Measurements from ENCODE around the gene CNTF.

Gene CNTF

GRCh38 chr11:58637371-58637770 lies 14.9 kb downstream of the CNTF start:
- Histone ChIP-seq H3K4me3 (ENCODE audit: insufficient read length, low read depth) (no peak overlapping the region), H3K4me1 (ENCODE audit: insufficient read depth, insufficient read length) (no peaks in the 10 kb centered on the region), H3K36me3 (ENCODE audit: insufficient read depth, insufficient read length, low read length) (no peaks in the 10 kb centered on the region), H3K9ac (ENCODE audit: insufficient read length, low read depth) (no peak overlapping the region), H3K27me3 (ENCODE audit: insufficient read depth, insufficient read length) (no peaks in the 10 kb centered on the region), H3K9me3 (ENCODE audit: insufficient read depth, low read length) (no peaks in the 10 kb centered on the region)
- no peak for DNase-seq (ENCODE audit: low read depth, low spot score)
- no peak for TF ChIP-seq YY1 (IDR thresholded peaks at IDR 0.05; ENCODE audit: insufficient read depth, insufficient read length)
- no peak for TF ChIP-seq ZNF274 (IDR thresholded peaks at IDR 0.05; ENCODE audit: low read depth, low read length)
- no peak for TF ChIP-seq SUZ12 (IDR thresholded peaks at IDR 0.05; ENCODE audit: extremely low read depth, insufficient read depth, insufficient read length)

GRCh38 chr11:58639103-58639502 lies 16.6 kb downstream of the CNTF start:
- no peak for DNase-seq (ENCODE audit: low read depth, low spot score)
- H3K9me3 ChIP-seq (ENCODE audit: insufficient read depth, low read length): no peaks in the 10 kb centered on the region
- no peaks in the 10 kb centered on the region for H3K4me1 ChIP-seq (ENCODE audit: insufficient read depth, insufficient read length)
- TF ChIP-seq ZNF274 (IDR thresholded peaks at IDR 0.05; ENCODE audit: low read depth, low read length): no peak
- no peak for TF ChIP-seq YY1 (IDR thresholded peaks at IDR 0.05; ENCODE audit: insufficient read depth, insufficient read length)
- no peak for TF ChIP-seq SUZ12 (IDR thresholded peaks at IDR 0.05; ENCODE audit: extremely low read depth, insufficient read depth, insufficient read length)
- no peaks in the 10 kb centered on the region for H3K36me3 ChIP-seq (ENCODE audit: insufficient read depth, insufficient read length, low read length)
- H3K4me3 ChIP-seq (ENCODE audit: insufficient read length, low read depth): no peak overlapping the region
- no peaks in the 10 kb centered on the region for H3K27me3 ChIP-seq (ENCODE audit: insufficient read depth, insufficient read length)
- no peak overlapping the region for H3K9ac ChIP-seq (ENCODE audit: insufficient read length, low read depth)

- H3K4me1 ChIP-seq (ENCODE audit: insufficient read depth, insufficient read length): no peaks in the 10 kb centered on the region
- TF ChIP-seq ZNF274 (IDR thresholded peaks at IDR 0.05; ENCODE audit: low read depth, low read length) (no peak), YY1 (IDR thresholded peaks at IDR 0.05; ENCODE audit: insufficient read depth, insufficient read length) (no peak), SUZ12 (IDR thresholded peaks at IDR 0.05; ENCODE audit: extremely low read depth, insufficient read depth, insufficient read length) (no peak)
- H3K36me3 ChIP-seq (ENCODE audit: insufficient read depth, insufficient read length, low read length): no peaks in the 10 kb centered on the region
- H3K4me3 ChIP-seq (ENCODE audit: insufficient read length, low read depth): no peak overlapping the region
- DNase-seq (ENCODE audit: low read depth, low spot score): no peak
- H3K9ac ChIP-seq (ENCODE audit: insufficient read length, low read depth): no peak overlapping the region
- H3K9me3 ChIP-seq (ENCODE audit: insufficient read depth, low read length): peaks cover 3% of the 10 kb centered on the region; the same call in 1 of the 2 replicates
- no peaks in the 10 kb centered on the region for H3K27me3 ChIP-seq (ENCODE audit: insufficient read depth, insufficient read length)
Observed at GRCh38 chr11:58639669-58640068, 17.2 kb downstream of the CNTF start.

GRCh38 chr11:58640386-58641023 lies 18.0 kb downstream of the CNTF start:
- DNase-seq (ENCODE audit: low read depth, low spot score): no peak
- peaks cover 12% of the 10 kb centered on the region for H3K9me3 ChIP-seq (ENCODE audit: insufficient read depth, low read length)

GRCh38 chr11:58641341-58641740 lies 18.9 kb downstream of the CNTF start:
- DNase-seq (ENCODE audit: low read depth, low spot score): no peak
- Histone ChIP-seq H3K9me3 (ENCODE audit: insufficient read depth, low read length) (peaks cover 20% of the 10 kb centered on the region), H3K4me3 (ENCODE audit: insufficient read length, low read depth) (no peak overlapping the region), H3K9ac (ENCODE audit: insufficient read length, low read depth) (no peak overlapping the region), H3K36me3 (ENCODE audit: insufficient read depth, insufficient read length, low read length) (no peaks in the 10 kb centered on the region), H3K27me3 (ENCODE audit: insufficient read depth, insufficient read length) (no peaks in the 10 kb centered on the region), H3K4me1 (ENCODE audit: insufficient read depth, insufficient read length) (no peaks in the 10 kb centered on the region)
- no peak for TF ChIP-seq ZNF274 (IDR thresholded peaks at IDR 0.05; ENCODE audit: low read depth, low read length)
- TF ChIP-seq SUZ12 (IDR thresholded peaks at IDR 0.05; ENCODE audit: extremely low read depth, insufficient read depth, insufficient read length): no peak
- TF ChIP-seq YY1 (IDR thresholded peaks at IDR 0.05; ENCODE audit: insufficient read depth, insufficient read length): no peak

More at GRCh38 chr11:58640386-58641023, 18.0 kb downstream of the CNTF start:
- Histone ChIP-seq H3K4me3 (ENCODE audit: insufficient read length, low read depth) (no peak overlapping the region), H3K9ac (ENCODE audit: insufficient read length, low read depth) (no peak overlapping the region), H3K36me3 (ENCODE audit: insufficient read depth, insufficient read length, low read length) (no peaks in the 10 kb centered on the region), H3K27me3 (ENCODE audit: insufficient read depth, insufficient read length) (no peaks in the 10 kb centered on the region), H3K4me1 (ENCODE audit: insufficient read depth, insufficient read length) (no peaks in the 10 kb centered on the region)
- TF ChIP-seq SUZ12 (IDR thresholded peaks at IDR 0.05; ENCODE audit: extremely low read depth, insufficient read depth, insufficient read length) (no peak), YY1 (IDR thresholded peaks at IDR 0.05; ENCODE audit: insufficient read depth, insufficient read length) (no peak), ZNF274 (IDR thresholded peaks at IDR 0.05; ENCODE audit: low read depth, low read length) (no peak)

GRCh38 chr11:58641803-58642581 lies 19.5 kb downstream of the CNTF start:
- TF ChIP-seq SUZ12 (IDR thresholded peaks at IDR 0.05; ENCODE audit: extremely low read depth, insufficient read depth, insufficient read length) (no peak), ZNF274 (IDR thresholded peaks at IDR 0.05; ENCODE audit: low read depth, low read length) (no peak), YY1 (IDR thresholded peaks at IDR 0.05; ENCODE audit: insufficient read depth, insufficient read length) (no peak)
- Histone ChIP-seq H3K4me3 (ENCODE audit: insufficient read length, low read depth) (no peak overlapping the region), H3K9ac (ENCODE audit: insufficient read length, low read depth) (no peak overlapping the region), H3K27me3 (ENCODE audit: insufficient read depth, insufficient read length) (no peaks in the 10 kb centered on the region), H3K4me1 (ENCODE audit: insufficient read depth, insufficient read length) (no peaks in the 10 kb centered on the region), H3K36me3 (ENCODE audit: insufficient read depth, insufficient read length, low read length) (no peaks in the 10 kb centered on the region), H3K9me3 (ENCODE audit: insufficient read depth, low read length) (peaks cover 26% of the 10 kb centered on the region)
- no peak for DNase-seq (ENCODE audit: low read depth, low spot score)

GRCh38 chr11:58645854-58646253 lies 23.4 kb downstream of the CNTF start:
- Histone ChIP-seq H3K9me3 (ENCODE audit: insufficient read depth, low read length) (peaks cover 26% of the 10 kb centered on the region), H3K36me3 (ENCODE audit: insufficient read depth, insufficient read length, low read length) (no peaks in the 10 kb centered on the region), H3K27me3 (ENCODE audit: insufficient read depth, insufficient read length) (no peaks in the 10 kb centered on the region), H3K4me1 (ENCODE audit: insufficient read depth, insufficient read length) (no peaks in the 10 kb centered on the region), H3K9ac (ENCODE audit: insufficient read length, low read depth) (no peak overlapping the region), H3K4me3 (ENCODE audit: insufficient read length, low read depth) (no peak overlapping the region)
- no peak for DNase-seq (ENCODE audit: low read depth, low spot score)
- TF ChIP-seq SUZ12 (IDR thresholded peaks at IDR 0.05; ENCODE audit: extremely low read depth, insufficient read depth, insufficient read length) (no peak), YY1 (IDR thresholded peaks at IDR 0.05; ENCODE audit: insufficient read depth, insufficient read length) (no peak), ZNF274 (IDR thresholded peaks at IDR 0.05; ENCODE audit: low read depth, low read length) (no peak)

Measured in NT2/D1 (cell line).